Spleen (tissue), 7 donors: ENCODE data around the gene HNRNPF.

ENCODE experiments used
- POLR2A ChIP-seq, 3 donors: fragments of 450-650 bp; IDR thresholded peaks; one replicate each; pipeline ENCODE4 v1.5.1; 2017; ENCODE audit warnings: antibody characterized with exemption in 3 of 3, mild to moderate bottlenecking in 1 of 3
- TF ChIP-seq, protein P1 (sequence below), 11 experiments: fragments of 200-600 bp in 7 of 11; fragments of 450-650 bp in 4 of 11; sonication (generic) in 4 of 11; IDR thresholded peaks in 8 of 11; conservative IDR thresholded peaks in 3 of 11; 1 replicate in 7 of 11; 2 replicates in 4 of 11; pipeline versions ENCODE4 v1.4.0 to v1.8.0; 2016 to 2021; ENCODE audit warnings: antibody characterized with exemption in 11 of 11, inconsistent platforms in 4 of 11, mild to moderate bottlenecking in 1 of 11
- donor health status: DM: no; HTN: no; CAD: no; lungs with moderate emphysema.
- donor health status: DM: no; HTN: no; CAD: no.
- donor health status: DM: no; HTN: no; CAD: no.

DNA sequence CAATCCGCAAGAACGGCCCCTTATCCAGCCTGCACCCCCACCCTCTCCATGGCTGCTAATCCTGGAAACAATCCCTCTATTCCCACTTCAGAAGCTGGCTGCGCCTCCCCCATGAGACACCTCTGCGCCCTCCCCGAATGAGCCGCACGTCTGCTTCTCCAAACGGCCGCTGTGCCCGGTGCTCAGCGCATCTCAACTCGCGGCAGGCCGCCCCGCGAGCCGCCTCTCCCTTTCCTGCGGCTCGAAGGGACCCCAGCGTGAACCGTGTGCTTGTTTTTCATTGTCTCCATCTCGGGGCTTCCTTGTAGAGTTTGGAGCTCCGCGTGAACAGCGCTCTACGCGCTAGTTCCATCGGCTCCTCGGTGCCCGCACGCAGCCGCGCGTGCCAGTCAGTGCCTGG lies 58.3 kb downstream of the HNRNPF start:
- TF ChIP-seq, protein P1, sequence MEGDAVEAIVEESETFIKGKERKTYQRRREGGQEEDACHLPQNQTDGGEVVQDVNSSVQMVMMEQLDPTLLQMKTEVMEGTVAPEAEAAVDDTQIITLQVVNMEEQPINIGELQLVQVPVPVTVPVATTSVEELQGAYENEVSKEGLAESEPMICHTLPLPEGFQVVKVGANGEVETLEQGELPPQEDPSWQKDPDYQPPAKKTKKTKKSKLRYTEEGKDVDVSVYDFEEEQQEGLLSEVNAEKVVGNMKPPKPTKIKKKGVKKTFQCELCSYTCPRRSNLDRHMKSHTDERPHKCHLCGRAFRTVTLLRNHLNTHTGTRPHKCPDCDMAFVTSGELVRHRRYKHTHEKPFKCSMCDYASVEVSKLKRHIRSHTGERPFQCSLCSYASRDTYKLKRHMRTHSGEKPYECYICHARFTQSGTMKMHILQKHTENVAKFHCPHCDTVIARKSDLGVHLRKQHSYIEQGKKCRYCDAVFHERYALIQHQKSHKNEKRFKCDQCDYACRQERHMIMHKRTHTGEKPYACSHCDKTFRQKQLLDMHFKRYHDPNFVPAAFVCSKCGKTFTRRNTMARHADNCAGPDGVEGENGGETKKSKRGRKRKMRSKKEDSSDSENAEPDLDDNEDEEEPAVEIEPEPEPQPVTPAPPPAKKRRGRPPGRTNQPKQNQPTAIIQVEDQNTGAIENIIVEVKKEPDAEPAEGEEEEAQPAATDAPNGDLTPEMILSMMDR (IDR thresholded peaks at IDR 0.05 in 8 of 11, conservative IDR thresholded peaks at IDR 0.05 in 3 of 11), result no peak
- no peak for TF ChIP-seq POLR2A (IDR thresholded peaks at IDR 0.05)
